GM10266 (cell line): ENCODE results near the gene DAPK2.

Experiments used
- DNase-seq: peaks from one replicate; pipeline ENCODE4 v3.0.0; 2012; ENCODE audit errors: extremely low spot score
- TF ChIP-seq, protein P1 (sequence below): IDR thresholded peaks from 2 replicates; pipeline ENCODE4 v1.5.1; 2012; ENCODE audit warnings: mild to moderate bottlenecking, low read depth; ENCODE audit not compliant: control insufficient read depth, insufficient read depth; ENCODE audit errors: missing control alignments

DAPK2 gene

DNA sequence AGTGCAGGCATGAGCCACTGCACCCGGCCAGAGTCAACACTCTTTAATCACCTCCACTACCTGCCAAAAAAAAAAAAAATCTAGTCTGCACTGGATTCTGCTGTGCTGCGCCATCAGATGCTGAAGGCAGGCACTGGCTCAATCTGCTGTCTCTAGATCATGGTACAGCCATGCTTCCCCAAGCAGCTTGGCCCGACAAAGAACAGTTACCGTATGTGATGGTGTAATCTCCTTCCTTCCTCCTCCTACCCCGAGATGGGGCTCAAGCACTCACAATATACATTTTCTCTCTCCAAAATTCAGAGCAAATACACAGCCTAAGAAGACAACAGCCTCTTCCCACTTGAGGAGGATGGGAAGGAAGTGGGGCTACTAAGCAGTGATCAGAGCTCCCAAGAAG is 45.1 kb downstream of the DAPK2 start:
- DNase-seq: no peak

DNA sequence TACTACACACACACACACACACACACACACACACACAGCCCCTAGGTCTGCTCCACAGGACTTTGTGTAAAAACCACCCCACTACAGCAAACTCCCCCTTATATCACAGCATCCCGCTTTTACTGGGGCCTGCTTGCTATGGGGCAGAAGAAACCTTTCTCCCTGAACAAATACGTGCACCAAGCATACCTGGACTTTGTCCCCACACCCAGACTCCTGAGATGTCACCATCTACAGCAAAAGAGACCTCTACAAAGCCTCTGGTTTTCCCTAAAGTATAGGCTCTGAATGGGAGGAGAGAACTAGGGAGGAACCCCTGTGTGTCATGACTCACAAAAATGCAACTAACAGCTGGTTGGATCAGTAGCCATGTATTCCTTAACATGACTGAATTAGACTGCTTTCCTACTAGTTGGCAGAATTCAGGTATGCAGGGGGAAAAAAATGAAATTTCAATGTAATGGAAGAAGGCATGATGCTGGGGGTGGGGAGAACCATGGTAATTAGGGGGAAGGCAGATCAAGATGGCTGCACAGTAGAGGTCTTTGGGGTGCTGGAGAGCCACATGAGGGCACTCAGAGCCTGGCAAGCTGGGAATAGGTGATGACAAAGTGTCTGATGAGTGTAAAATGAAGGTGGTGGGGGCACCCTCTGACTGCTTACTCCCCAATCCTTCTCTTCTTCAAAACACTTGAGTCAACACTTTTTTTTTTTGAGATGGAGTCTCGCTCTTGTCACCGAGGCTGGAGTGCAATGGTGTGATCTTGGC is 45.9 kb downstream of the DAPK2 start:
- TF ChIP-seq, protein P1, sequence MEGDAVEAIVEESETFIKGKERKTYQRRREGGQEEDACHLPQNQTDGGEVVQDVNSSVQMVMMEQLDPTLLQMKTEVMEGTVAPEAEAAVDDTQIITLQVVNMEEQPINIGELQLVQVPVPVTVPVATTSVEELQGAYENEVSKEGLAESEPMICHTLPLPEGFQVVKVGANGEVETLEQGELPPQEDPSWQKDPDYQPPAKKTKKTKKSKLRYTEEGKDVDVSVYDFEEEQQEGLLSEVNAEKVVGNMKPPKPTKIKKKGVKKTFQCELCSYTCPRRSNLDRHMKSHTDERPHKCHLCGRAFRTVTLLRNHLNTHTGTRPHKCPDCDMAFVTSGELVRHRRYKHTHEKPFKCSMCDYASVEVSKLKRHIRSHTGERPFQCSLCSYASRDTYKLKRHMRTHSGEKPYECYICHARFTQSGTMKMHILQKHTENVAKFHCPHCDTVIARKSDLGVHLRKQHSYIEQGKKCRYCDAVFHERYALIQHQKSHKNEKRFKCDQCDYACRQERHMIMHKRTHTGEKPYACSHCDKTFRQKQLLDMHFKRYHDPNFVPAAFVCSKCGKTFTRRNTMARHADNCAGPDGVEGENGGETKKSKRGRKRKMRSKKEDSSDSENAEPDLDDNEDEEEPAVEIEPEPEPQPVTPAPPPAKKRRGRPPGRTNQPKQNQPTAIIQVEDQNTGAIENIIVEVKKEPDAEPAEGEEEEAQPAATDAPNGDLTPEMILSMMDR: no peak
- DNase-seq: no peak

More for the DNA sequence above, 45.1 kb downstream of the DAPK2 start:
- TF ChIP-seq, protein P1: no peak

DNA sequence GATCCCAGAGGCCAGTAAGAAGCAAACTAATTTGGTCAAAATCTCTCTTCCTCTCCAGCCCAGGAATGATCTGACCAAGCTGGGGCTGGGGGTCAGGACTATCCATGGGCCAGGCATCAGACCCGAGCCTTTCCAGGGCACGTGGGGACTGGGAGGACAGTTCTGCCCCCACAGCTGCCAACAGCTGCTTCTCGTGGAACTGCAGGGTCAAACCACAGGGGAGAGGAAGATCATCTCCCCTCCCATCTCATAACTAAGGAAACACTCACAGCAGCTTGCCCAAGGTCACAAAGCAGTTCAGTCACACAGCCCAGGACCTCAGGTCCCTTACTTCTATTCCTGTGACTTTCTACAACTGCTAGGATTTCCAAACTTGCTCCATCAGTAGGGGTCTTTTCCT is 47.1 kb downstream of the DAPK2 start:
- TF ChIP-seq, protein P1: no peak
- DNase-seq: no peak

DNA sequence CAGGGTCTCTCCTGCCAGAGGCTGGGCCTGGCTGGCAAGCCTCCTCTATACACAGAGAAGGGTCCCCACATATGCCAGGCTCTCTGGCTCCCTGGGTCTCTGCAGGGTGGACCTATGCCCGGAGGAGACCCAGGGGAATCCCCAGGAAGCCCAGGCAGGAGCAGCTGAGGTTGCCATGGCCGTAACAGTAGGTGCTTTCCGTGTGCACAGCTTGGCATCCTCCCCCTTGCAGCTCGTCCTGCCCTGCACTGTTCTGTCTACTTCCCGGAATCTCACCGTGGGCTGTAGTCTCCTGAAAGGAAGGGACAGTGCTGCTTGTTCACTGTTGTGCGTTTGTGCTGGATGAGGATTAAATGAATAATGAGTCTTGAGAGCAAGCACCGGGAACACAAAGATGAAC is 47.8 kb downstream of the DAPK2 start:
- no peak for DNase-seq
- TF ChIP-seq, protein P1: no peak

DNA sequence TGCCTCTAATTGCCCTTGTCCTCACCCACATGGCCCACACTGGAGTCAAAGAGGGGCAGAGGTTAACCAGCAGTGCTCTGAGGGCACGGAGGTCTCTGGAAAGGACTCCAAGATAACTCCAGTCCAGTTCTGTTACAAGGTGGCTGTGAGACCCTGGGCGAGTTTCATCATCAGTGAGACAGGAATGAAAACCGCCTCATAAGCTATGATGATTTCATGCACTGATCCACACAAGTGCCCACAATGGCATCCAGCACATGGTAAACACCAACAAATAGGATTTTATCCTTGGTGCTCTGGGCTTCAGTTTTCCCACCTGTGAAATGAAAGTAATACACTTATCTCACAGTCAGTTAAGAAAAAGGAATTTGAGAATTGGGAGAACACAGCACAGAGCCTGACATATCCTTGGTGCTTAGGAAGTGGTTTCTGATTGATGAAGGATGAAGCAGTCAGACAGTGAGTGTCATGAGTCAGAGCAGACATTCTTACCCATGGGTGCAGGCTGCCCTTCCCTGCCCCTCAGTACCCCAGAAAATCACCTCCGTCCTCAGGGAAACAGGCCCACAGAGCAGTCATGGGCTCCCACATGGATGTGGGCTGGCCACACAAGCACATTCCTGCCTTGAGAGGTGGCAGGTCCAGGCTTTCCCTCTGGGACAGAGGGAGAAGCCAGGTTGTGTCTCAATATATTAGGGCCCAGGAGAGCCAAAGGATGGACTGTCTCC is 48.4 kb downstream of the DAPK2 start:
- DNase-seq: no peak
- TF ChIP-seq, protein P1: no peak

DNA sequence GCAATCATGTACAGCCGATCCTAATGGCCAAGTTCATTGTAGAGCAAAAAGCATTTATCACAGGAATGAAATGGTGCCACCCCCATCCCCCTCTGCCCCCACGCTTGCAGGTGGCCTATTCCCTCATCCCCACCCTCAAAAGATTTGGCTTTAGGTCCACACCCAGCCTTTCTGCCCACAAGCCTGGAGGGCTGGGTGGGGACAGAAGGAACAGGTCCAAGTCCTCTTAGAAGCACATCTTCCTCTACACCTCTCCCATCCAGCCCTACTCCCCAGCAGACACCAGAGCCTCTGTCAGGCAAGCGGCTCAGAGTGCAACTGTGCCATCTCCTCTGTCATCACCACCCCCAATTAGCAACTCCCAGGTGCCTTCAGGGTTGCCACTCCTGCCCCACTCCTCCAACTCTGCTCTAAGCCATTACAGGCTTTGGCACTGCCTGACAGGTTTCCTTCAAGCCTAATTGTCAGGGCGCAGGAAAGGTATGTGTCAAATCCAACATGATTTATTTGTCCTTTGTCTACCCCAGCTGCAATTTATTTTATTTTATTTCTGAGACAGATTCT is 49.4 kb downstream of the DAPK2 start:
- TF ChIP-seq, protein P1: no peak
- no peak for DNase-seq

DNA sequence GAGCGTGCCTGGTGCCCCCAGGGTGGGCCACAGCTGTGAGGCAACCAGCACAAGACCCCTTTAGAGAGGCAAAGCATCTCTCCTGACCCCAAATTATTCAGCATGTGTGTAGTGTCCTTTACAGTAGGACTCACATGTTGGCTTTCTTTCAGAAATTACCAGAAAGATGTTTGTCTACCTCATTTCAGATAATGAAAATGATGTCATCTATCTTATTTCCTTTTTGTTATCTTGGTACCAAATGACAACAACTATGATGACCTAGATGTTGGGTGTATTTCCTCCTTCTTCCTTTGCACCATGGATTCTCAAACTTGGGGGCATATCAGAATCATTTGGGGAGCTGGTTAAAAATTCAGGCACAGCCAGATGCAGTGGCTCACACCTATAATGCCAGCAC is 50.5 kb downstream of the DAPK2 start:
- DNase-seq: no peak
- TF ChIP-seq, protein P1: no peak
